ENCODE data around the gene MRPL23. TPM values are rescaled to one million over a fixed set of nuclear protein-coding genes. Genes with fewer than 3 reads are reported as not detected.

The MRPL23 gene
- total RNA-seq, 2 experiments from 2014 or later = 31.1 to 38.3 TPM

DNA sequence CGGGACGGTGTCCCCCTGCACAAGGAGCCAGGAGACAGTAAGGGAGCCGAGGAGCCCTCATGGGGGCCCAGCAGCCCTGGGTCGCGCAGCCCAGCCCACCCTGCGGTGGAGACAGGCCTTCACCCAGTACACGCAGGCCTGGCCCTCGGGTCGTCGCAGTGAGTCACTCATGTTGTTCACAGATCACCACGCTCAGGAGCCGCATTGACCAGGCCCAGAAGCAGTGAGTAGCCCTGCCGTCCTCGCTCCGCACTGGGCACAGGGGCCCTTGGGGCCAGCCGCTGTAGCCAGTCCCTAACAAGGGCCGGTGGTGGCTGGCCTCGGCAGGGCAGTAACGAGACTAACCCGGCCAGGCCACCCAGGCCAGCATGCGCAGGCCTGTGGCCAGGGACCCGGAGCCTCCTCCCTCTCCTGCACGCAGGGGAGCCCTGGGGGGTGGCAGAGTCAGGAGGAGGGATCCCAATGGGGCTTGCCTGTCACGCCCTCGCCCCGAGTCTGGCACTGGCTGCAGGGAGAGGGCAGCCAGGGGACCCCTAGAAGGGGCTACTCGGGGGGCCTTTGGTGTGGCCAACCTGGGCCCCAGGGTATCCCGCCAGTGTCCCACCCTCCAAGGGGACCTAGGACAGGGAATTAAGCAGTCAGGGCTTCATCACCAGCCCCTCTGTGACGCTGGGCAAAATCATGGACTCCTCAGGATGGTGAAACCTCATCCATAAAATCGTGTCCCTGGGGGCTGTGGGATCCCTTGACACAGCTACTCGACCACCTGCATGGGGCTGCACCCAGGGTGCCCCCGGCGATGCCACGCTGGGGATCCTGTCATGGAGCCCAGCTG, 10.1 kb upstream of the MRPL23 start:
- ChIA-PET POLR2A (no interaction called here), CTCF (no interaction called here)
- no peak overlapping the region for H3K27ac ChIP-seq (ENCODE audit: low read depth in 1 of 2, low read length in 2 of 2)
- no peaks in the 10 kb centered on the region for H3K4me1 Mint-ChIP-seq (ENCODE audit: low read depth)
- H3K9me3 Mint-ChIP-seq = no peaks in the 10 kb centered on the region
- no peaks in the 10 kb centered on the region for H3K36me3 ChIP-seq (ENCODE audit: insufficient read depth, low read length)
- H3K27me3 Mint-ChIP-seq = peaks cover 4% of the 10 kb centered on the region
- DNase-seq = peak in 1 of 14 experiments; percentile 0
- no peaks in the 10 kb centered on the region for H3K9me3 ChIP-seq (ENCODE audit: control insufficient read depth in 1 of 2, insufficient read depth in 1 of 2, low read length in 2 of 2)
- intact Hi-C loops (cut with DNase I, micrococcal nuclease) = no loop called here
- no peak overlapping the region for H3K4me3 Mint-ChIP-seq
- H3K27ac Mint-ChIP-seq = no peak overlapping the region
- no peak overlapping the region for H3K4me3 ChIP-seq (ENCODE audit: low read length)
- H3K36me3 Mint-ChIP-seq (ENCODE audit: low read depth) = no peaks in the 10 kb centered on the region
- TF ChIP-seq, protein P1, sequence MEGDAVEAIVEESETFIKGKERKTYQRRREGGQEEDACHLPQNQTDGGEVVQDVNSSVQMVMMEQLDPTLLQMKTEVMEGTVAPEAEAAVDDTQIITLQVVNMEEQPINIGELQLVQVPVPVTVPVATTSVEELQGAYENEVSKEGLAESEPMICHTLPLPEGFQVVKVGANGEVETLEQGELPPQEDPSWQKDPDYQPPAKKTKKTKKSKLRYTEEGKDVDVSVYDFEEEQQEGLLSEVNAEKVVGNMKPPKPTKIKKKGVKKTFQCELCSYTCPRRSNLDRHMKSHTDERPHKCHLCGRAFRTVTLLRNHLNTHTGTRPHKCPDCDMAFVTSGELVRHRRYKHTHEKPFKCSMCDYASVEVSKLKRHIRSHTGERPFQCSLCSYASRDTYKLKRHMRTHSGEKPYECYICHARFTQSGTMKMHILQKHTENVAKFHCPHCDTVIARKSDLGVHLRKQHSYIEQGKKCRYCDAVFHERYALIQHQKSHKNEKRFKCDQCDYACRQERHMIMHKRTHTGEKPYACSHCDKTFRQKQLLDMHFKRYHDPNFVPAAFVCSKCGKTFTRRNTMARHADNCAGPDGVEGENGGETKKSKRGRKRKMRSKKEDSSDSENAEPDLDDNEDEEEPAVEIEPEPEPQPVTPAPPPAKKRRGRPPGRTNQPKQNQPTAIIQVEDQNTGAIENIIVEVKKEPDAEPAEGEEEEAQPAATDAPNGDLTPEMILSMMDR (IDR thresholded peaks at IDR 0.05) = no peak
- H3K4me1 ChIP-seq (ENCODE audit: insufficient read depth, low read length) = peaks cover 3% of the 10 kb centered on the region
- ATAC-seq (ENCODE audit: poor library complexity) = no peak
- H3K27me3 ChIP-seq (ENCODE audit: control insufficient read depth in 1 of 2, insufficient read depth in 2 of 2, low read length in 2 of 2) = no peaks in the 10 kb centered on the region

DNA sequence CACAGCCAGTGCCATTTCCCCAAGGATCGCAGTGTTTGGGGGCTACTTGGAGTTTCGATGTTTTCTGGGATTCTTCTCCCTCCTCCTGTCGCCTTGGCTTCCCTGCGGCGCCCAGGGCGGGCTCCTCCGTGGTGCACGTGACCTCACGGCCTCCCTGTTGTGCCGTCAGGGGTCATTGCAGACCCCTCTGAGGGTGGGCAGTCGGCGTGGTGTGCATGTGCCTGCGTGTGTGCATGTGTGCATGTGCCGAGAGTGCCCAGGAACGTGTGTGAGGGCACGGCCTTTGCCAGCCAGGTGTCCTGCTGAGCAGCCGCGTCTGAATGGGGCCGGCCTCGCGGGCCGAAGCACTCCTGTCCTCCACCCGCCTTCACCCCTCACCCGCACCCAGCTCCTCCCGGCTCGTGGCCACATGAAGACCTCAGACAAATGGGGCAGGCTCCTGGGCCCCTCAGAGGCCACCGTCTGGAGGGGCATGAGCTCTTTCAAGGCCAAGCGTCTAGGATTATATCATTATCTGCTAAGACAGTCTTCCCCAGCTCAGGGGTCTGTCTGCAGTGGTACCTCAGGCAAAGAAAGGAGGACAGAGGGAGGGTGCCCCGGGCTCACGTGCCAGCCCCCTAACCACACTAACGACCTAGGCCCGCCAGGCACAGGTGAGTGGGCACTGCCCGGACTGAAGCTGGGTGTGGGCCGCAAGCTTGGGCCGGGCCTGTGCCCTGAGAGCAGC, 9.4 kb upstream of the MRPL23 start:
- no peaks in the 10 kb centered on the region for H3K4me1 Mint-ChIP-seq (ENCODE audit: low read depth)
- no peak overlapping the region for H3K4me3 Mint-ChIP-seq
- no peak overlapping the region for H3K27ac ChIP-seq (ENCODE audit: low read depth in 1 of 2, low read length in 2 of 2)
- H3K27me3 Mint-ChIP-seq = peaks cover 4% of the 10 kb centered on the region
- TF ChIP-seq, protein P1 (IDR thresholded peaks at IDR 0.05) = no peak
- peak in 1 of 14 experiments; percentile 0 for DNase-seq
- no peak overlapping the region for H3K27ac Mint-ChIP-seq
- peaks cover 3% of the 10 kb centered on the region for H3K4me1 ChIP-seq (ENCODE audit: insufficient read depth, low read length)
- no peaks in the 10 kb centered on the region for H3K27me3 ChIP-seq (ENCODE audit: control insufficient read depth in 1 of 2, insufficient read depth in 2 of 2, low read length in 2 of 2)
- no peaks in the 10 kb centered on the region for H3K36me3 Mint-ChIP-seq (ENCODE audit: low read depth)
- ChIA-PET POLR2A (no interaction called here), CTCF (no interaction called here)
- no peaks in the 10 kb centered on the region for H3K9me3 ChIP-seq (ENCODE audit: control insufficient read depth in 1 of 2, insufficient read depth in 1 of 2, low read length in 2 of 2)
- intact Hi-C loops (cut with DNase I, micrococcal nuclease) = loop anchor here in 1 of 2 experiments (1.0 kb wide), 1 partner anchor 22 kb away; no protein-coding TSS in a partner anchor
- H3K9me3 Mint-ChIP-seq = no peaks in the 10 kb centered on the region
- no peaks in the 10 kb centered on the region for H3K36me3 ChIP-seq (ENCODE audit: insufficient read depth, low read length)
- no peak for ATAC-seq (ENCODE audit: poor library complexity)
- no peak overlapping the region for H3K4me3 ChIP-seq (ENCODE audit: low read length)

DNA sequence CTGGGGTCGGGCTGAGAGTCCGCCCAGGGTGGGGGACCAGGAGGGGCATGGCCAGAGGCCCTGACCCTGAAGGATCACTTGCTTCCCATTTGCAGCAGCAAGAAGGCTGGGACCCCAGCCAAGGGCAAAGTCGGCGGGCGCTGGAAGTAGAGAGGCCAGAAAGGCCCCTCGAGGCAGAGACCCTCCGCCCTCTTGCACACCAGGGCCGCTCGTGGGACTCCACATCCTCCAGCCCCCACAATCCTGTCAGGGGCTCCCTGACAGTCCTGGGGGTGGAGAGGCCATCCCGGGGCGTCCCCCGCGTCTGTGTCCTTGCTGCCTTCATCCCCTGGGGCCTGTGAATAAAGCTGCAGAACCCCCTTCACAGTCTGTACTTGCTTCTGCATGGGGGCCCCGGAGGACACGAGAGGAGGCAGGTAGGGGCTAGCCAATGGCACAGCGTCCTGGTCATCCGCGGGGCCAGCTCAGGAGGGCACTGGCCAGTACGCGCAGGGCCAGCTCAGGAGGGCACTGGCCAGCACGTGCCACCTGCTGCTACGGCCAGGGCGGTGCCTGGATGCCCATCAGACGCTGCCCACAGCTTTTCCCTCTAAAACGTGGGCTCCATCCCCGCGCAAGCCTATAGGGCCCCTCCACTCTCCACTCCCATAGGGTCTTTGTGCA, 8.7 kb upstream of the MRPL23 start:
- POLR2A ChIA-PET = no interaction called here
- H3K4me3 Mint-ChIP-seq = no peak overlapping the region

More for the DNA sequence above, 8.7 kb upstream of the MRPL23 start:
- Mint-ChIP-seq H3K27ac (no peak overlapping the region), H3K4me1 (ENCODE audit: low read depth) (no peaks in the 10 kb centered on the region), H3K9me3 (no peaks in the 10 kb centered on the region), H3K27me3 (peaks cover 4% of the 10 kb centered on the region), H3K36me3 (ENCODE audit: low read depth) (no peaks in the 10 kb centered on the region)
- CTCF ChIA-PET = no interaction called here
- DNase-seq (peak in 1 of 14 experiments; percentile 0), ATAC-seq (ENCODE audit: poor library complexity) (no peak)
- intact Hi-C loops (cut with DNase I, micrococcal nuclease) = loop anchor here (1.0 kb wide), 3 partner anchors 23 to 44 kb away; no protein-coding TSS in a partner anchor
- no peaks in the 10 kb centered on the region for H3K27me3 ChIP-seq (ENCODE audit: control insufficient read depth in 1 of 2, insufficient read depth in 2 of 2, low read length in 2 of 2)
- no peak overlapping the region for H3K27ac ChIP-seq (ENCODE audit: low read depth in 1 of 2, low read length in 2 of 2)
- no peaks in the 10 kb centered on the region for H3K9me3 ChIP-seq (ENCODE audit: control insufficient read depth in 1 of 2, insufficient read depth in 1 of 2, low read length in 2 of 2)
- H3K4me1 ChIP-seq (ENCODE audit: insufficient read depth, low read length) = peaks cover 3% of the 10 kb centered on the region
- H3K4me3 ChIP-seq (ENCODE audit: low read length) = no peak overlapping the region
- no peaks in the 10 kb centered on the region for H3K36me3 ChIP-seq (ENCODE audit: insufficient read depth, low read length)
- TF ChIP-seq, protein P1 (IDR thresholded peaks at IDR 0.05) = no peak
